C4-2B (cell line): ENCODE data around the gene GPR37L1.

ENCODE experiments used
- H3K27ac ChIP-seq: fragments of 450-650 bp; 2 replicates; pipeline ENCODE4 v1.5.1; 2017
- ZFX ChIP-seq: fragments of 450-650 bp; IDR thresholded peaks from 2 replicates; pipeline ENCODE4 v1.6.1; 2017
- TF ChIP-seq, protein P1 (sequence below): fragments of 450-650 bp; conservative IDR thresholded peaks from 2 replicates; pipeline ENCODE4 v1.5.1; 2017; ENCODE audit warnings: mild to moderate bottlenecking

GPR37L1 gene

DNA sequence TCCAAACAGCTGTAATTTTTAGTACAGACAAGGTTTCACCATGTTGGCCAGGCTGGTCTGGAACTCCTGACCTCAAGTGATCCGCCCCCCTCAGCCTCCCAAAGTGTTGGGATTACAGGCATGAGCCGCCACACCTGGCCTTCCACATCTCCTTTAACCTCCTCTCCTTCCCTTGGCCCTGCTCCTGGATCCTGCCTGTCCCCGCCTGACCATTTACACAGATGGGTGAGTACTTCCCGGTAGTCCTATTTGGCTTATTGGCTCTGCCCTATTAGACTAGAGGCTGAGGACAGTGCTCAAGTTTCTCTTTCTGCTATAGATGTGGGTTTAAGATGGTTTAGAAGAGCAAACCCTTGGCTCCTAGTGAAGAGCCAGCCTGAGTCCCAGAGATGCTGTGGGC, 30.6 kb downstream of the GPR37L1 start:
- TF ChIP-seq ZFX = no peak
- TF ChIP-seq, protein P1, sequence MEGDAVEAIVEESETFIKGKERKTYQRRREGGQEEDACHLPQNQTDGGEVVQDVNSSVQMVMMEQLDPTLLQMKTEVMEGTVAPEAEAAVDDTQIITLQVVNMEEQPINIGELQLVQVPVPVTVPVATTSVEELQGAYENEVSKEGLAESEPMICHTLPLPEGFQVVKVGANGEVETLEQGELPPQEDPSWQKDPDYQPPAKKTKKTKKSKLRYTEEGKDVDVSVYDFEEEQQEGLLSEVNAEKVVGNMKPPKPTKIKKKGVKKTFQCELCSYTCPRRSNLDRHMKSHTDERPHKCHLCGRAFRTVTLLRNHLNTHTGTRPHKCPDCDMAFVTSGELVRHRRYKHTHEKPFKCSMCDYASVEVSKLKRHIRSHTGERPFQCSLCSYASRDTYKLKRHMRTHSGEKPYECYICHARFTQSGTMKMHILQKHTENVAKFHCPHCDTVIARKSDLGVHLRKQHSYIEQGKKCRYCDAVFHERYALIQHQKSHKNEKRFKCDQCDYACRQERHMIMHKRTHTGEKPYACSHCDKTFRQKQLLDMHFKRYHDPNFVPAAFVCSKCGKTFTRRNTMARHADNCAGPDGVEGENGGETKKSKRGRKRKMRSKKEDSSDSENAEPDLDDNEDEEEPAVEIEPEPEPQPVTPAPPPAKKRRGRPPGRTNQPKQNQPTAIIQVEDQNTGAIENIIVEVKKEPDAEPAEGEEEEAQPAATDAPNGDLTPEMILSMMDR = no peak
- no peak overlapping the region for H3K27ac ChIP-seq

DNA sequence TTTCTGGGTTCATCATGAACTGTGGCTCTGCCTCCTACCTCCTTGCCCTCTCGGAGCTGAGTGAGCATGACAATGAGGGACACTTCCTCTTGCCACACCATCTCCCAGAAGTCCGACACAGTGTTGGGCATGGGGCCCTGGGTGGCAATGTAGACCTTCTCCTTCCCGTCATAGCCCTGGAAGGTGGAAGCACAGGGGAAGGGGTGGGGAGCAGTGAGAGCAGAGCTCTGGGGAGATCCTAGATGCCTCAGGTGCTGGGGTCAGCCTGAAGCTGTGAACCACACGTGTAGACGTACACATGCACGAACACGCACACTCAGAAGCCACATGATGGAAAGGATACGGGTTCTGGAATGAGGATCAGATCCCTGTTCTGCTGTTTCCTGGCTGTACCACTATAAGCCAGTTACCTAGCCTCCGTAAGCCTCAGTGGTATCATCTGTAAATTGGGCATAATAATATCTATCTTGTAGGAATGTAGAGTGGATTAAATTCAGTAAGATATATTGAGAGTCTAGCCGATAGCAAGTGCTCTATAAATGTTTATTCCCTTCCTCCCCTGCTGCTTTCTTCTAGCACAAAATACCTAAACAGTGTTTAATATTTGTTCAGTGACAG, 31.5 kb downstream of the GPR37L1 start:
- TF ChIP-seq ZFX = no peak
- TF ChIP-seq, protein P1 = no peak
- no peak overlapping the region for H3K27ac ChIP-seq

DNA sequence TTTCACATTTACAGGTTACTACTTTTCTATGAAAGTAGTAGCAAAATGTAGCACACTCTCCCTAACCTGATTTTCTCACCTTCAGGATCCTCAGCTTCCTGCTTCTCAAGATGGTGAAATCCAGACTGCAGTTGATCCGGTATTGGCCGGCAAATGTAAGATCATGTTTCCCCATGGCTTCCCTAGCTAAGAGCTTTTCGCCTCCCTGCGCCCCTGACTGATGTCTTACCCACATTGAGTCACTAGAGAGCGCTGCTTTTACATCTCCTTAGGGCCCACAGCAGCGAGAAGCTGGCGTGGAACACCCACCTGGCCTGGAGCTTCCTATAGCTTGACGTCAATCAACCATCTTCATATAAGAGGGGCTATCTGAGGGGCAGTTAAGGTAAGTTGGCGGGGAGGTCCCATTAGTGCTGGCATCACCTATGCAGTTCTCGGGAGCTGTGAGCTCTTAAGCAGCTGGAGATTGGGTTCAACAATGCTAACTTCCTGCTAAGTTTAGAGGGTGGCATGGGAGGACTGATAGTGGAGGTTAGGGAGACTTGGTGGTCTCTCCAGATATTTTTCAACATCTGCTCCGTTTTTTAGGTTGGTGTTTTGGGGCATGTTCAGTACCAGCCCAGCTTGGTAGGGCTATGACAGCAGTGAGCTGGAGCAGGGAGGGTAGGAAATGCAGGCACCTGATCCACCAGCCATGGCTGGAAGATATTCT, 32.2 kb downstream of the GPR37L1 start:
- no peak for TF ChIP-seq ZFX
- TF ChIP-seq, protein P1 = peak; percentile 74
- H3K27ac ChIP-seq = peak overlapping the region; percentile 1; the same call in 1 of the 2 replicates

DNA sequence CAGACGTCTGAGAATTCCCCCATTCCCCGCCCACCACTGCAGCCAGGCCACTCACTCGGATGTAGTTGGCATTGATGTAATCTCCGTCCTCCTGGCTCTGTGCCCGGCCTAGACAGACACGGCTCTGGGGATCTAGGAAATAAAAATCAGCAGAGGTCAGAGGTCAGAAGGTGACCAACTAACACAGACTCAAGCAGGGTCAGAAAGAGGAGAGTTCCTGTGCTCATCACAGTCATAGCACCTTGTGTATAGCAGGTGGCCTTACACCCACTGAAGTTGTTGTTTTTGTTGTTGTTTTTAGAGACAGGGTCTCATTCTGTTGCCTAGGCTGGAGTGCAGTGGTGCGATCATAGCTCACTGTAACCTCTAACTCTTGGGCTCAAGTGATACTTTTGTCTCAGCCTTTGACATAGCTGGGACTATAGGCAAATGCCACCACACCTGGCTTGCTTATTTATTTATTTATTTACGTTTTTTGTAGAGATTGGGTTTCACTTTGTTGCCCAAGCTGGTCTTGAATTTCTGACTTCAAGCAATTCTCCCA, 32.8 kb downstream of the GPR37L1 start:
- H3K27ac ChIP-seq = peak overlapping the region; percentile 1; the same call in 1 of the 2 replicates
- TF ChIP-seq, protein P1 = no peak
- no peak for TF ChIP-seq ZFX

DNA sequence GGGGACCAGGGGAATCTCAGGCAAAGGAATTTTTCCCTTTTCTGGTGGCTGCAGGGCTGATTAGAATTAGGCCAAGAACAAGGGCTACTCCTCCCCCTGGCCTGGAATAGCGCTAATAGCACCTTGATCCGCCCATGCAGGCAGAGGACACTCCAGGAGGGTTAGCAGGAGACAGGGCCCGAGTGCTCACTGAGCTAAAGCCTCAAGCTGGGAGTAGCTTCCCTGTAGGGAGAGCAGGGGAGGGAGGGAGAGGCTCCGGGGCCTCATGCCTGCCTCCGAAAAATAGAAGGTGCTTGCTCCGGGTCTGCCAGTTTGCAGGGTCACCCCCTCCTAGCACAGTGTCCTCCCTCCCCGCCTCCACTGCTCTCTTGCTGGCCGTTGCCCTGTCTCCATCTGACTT, 33.9 kb downstream of the GPR37L1 start:
- H3K27ac ChIP-seq = no peak overlapping the region
- TF ChIP-seq ZFX = no peak
- TF ChIP-seq, protein P1 = no peak

DNA sequence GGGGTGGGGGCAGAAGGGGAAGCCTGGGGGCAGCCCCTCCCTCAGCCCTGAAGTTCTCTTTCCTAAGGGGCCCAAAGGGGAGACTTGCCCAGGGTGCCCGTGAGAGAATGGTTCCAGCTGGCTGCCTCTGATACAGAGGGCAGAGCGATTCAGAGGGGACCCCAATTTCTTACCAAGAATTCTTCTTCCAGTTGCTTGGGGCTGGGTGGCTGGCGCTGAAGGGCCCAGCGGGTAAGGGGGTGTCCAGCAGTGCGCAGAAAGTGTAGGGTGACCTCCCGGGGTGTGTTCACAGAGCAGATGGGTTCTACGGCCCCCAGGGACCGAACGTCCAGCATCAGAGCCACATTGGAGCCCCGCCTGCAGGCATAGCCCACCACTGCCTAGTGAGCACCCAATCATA, 35.2 kb downstream of the GPR37L1 start:
- no peak overlapping the region for H3K27ac ChIP-seq
- TF ChIP-seq, protein P1 = no peak
- no peak for TF ChIP-seq ZFX

DNA sequence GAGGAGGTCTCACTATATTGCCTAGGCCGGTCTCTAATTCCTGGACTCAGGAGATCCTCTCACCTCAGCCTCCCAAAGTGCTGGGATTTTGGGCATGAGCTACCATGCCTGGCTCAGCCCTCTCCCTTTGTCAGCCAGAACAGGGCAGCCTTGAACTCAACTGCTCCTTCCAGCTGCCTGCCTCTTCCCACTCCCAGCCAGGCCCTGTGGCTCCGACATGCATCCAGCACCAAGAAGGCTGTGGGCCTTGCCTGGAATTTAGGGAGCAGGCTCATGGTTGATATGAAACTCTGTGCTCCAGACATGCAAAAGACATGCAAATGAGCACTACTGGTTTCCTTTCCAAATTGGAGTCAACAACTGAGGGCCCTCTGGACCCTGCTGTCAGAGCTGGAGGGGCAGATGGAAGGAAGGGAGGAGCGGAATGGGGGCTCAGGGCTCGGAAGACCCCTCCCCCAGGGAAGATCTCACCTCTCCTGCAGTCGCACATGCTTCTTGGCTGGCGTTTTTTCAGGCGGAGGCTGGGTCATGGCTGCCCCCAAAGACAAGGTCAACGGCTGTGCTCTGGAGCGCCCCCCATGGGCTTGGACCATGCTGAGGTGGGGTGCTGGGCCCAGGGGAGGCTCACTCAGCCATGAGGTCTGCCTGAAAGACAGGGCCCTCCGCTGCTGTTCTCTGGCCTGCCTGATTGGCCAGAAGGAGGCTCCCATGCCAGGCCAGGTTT, 36.3 kb downstream of the GPR37L1 start:
- H3K27ac ChIP-seq = no peak overlapping the region
- TF ChIP-seq, protein P1 = no peak
- no peak for TF ChIP-seq ZFX
